GM15510 (cell line): ENCODE data around the gene SPDYC.

Source experiments
- POLR2A ChIP-seq: IDR thresholded peaks from 3 replicates; pipeline ENCODE4 v1.6.1; 2011; ENCODE audit warnings: borderline replicate concordance; ENCODE audit not compliant: insufficient read length; ENCODE audit errors: extremely low read depth

Gene SPDYC

GRCh38 chr11:65206441-65206841, 36.4 kb downstream of the SPDYC start:
- TF ChIP-seq POLR2A, result no peak

- no peak for TF ChIP-seq POLR2A
These were observed 36.9 kb downstream of the SPDYC start for GRCh38 chr11:65206901-65207300.

DNA sequence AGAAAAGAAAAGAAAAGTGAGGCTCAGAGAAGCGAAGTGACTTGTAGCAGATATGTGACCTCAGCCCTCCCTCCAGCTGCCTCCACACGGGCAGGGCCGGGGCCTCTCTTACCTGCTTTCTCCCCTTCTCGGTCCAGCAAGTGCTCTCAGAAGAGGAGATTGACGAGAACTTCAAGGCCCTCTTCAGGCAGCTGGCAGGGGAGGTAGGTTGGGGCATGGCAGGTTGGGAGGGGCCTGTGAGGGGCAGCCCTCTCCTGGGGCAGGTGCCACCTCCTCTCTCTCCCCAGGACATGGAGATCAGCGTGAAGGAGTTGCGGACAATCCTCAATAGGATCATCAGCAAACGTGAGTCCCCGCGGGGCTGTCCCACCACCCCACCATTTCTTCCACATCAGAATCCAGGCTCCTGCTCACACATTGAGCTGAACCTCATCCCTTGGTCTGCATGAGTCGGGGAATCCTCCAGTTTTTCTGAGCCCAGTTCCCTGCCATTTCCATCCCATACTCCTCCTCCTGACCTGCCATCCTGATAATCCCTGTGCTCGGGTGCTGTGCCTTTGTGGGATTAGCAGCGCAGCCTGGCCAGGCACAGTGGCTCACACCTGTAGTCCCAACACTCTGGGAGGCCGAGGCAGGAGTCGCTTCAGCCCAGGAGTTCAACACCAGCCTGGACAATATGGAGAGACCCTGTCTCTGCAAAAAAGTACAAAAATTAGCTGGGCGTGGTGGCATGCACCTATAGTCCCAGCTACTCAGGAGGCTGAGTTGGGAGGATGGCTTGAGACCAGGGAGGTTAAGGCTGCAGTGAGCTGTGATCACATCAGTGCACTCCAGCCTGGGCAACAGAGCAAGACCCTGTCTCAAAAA, 38.1 kb downstream of the SPDYC start:
- no peak for TF ChIP-seq POLR2A

GRCh38 chr11:65208785-65209710, 39.0 kb downstream of the SPDYC start:
- no peak for TF ChIP-seq POLR2A

GRCh38 chr11:65209711-65210360, 39.8 kb downstream of the SPDYC start:
- no peak for TF ChIP-seq POLR2A

DNA sequence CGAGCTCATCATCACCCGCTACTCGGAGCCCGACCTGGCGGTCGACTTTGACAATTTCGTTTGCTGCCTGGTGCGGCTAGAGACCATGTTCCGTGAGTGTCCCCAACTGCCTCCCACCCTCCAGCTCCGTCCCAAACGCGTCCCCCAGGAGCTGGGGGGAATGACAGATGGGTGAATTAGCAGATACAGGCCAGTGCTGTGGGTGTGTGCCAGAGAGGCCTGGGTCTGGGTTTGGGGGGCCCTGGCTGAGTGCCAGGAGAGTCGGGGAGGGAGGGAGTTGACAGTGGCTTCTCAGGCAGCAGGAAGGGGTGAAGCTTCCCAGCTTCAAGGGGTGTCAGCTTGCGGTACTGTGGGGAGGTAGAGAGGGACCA, 40.3 kb downstream of the SPDYC start:
- no peak for TF ChIP-seq POLR2A

- TF ChIP-seq POLR2A, result no peak
These were observed 40.7 kb downstream of the SPDYC start for GRCh38 chr11:65210748-65211147.

DNA sequence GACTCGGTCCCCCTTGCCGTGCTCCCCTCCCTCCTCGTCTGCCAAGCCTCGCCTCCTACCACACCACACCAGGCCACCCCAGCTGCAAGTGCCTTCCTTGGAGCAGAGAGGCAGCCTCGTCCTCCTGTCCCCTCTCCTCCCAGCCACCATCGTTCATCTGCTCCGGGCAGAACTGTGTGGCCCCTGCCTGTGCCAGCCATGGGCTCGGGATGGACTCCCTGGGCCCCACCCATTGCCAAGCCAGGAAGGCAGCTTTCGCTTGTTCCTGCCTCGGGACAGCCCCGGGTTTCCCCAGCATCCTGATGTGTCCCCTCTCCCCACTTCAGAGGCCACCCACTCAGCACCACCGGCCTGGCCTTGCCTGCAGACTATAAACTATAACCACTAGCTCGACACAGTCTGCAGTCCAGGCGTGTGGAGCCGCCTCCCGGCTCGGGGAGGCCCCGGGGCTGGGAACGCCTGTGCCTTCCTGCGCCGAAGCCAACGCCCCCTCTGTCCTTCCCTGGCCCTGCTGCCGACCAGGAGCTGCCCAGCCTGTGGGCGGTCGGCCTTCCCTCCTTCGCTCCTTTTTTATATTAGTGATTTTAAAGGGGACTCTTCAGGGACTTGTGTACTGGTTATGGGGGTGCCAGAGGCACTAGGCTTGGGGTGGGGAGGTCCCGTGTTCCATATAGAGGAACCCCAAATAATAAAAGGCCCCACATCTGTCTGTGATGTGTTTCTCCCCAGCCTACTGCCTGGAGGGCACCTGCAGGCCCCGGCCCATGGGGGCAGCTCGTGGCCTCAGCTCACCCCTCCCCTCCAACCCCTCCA, 41.5 kb downstream of the SPDYC start:
- TF ChIP-seq POLR2A, result no peak

GRCh38 chr11:65212226-65212801, 42.3 kb downstream of the SPDYC start:
- TF ChIP-seq POLR2A, result no peak

- no peak for TF ChIP-seq POLR2A
These were observed 43.5 kb downstream of the SPDYC start for GRCh38 chr11:65213322-65214211.

DNA sequence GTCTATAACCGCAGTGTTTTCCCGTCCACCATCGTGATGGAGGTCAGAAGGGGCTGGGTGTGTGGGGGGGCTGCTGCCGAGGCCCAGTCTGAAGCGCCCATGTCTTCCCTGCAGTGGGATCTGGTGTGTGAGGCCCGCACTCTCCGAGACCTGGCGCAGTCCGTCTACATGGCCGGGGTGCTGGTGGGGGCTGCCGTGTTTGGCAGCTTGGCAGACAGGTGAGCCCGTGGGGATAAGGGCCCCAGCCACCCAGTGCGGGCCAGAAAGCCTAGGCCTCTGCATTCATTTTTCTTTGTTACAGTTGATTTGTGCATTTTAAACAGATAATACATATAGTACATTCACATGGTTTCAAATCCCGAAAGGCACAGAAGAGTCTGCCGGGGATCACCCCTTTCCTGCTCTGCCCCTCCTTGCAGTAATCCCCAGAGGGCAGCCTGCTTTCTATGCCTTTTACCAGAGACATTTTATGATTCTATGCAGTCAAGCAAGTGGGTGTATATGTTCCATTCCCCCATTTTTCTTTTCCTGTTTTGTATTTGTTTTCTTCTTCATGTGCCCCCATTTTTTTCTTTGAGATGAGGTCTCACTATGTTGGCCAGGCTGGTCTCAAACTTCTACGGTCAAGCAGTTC, 44.3 kb downstream of the SPDYC start:
- TF ChIP-seq POLR2A, result no peak

- no peak for TF ChIP-seq POLR2A
These were observed 45.5 kb downstream of the SPDYC start for GRCh38 chr11:65215441-65216076.
